ENCODE measurements around the gene ZBTB37.
A peak's percentile ranks its signal among the peaks of the same experiment; 100 is the strongest.
"Not testable (repeated sequence)": the region's sequence is repeated elsewhere in the genome, so short reads cannot be mapped to it uniquely, and the experiment has no call there.

Gene ZBTB37

GRCh38 chr1:173868266-173869020 lies at the start of gene ZBTB37:
TSS of gene ZBTB37 (plus strand) at chr1:173868380. CDS start at chr1:173870226, 1,846 bp downstream.
- DNase-seq: peak; percentile 91

GRCh38 chr1:173818459-173818858 lies 49.7 kb upstream of the ZBTB37 start:
- DNase-seq: no peak

GRCh38 chr1:173821680-173822079 lies 46.5 kb upstream of the ZBTB37 start:
- no peak for DNase-seq

GRCh38 chr1:173823781-173824314 lies 44.3 kb upstream of the ZBTB37 start:
- no peak for DNase-seq

- DNase-seq: peak; percentile 91
These were observed 43.7 kb upstream of the ZBTB37 start, which contains the start of the genes CENPL and DARS2 for GRCh38 chr1:173824315-173825081. TSS of gene CENPL (minus strand) at chr1:173824883. CDS start at chr1:173811299, 13,584 bp downstream. TSS of gene DARS2 (plus strand) at chr1:173824673. CDS start at chr1:173825230, 557 bp downstream.

GRCh38 chr1:173827611-173828010 lies 40.6 kb upstream of the ZBTB37 start:
- no peak for DNase-seq

- DNase-seq: no peak
These were observed 35.4 kb upstream of the ZBTB37 start for GRCh38 chr1:173832748-173833147.

- DNase-seq: no peak
These were observed 16.1 kb upstream of the ZBTB37 start for GRCh38 chr1:173852105-173852504.

- DNase-seq: no peak
These were observed 15.1 kb upstream of the ZBTB37 start for GRCh38 chr1:173853074-173853473.

- no peak for DNase-seq
These were observed 12.2 kb upstream of the ZBTB37 start for GRCh38 chr1:173856014-173856413.

- no peak for DNase-seq
These were observed 11.3 kb upstream of the ZBTB37 start for GRCh38 chr1:173856903-173857302.

- no peak for DNase-seq
These were observed 10.7 kb upstream of the ZBTB37 start for GRCh38 chr1:173857363-173857917.

- DNase-seq: not testable (repeated sequence)
These were observed 8.6 kb upstream of the ZBTB37 start for GRCh38 chr1:173859547-173859946.

GRCh38 chr1:173860065-173860464 lies 8.1 kb upstream of the ZBTB37 start:
- DNase-seq: no peak

GRCh38 chr1:173861731-173862145 lies 6.4 kb upstream of the ZBTB37 start:
- DNase-seq: no peak

GRCh38 chr1:173862146-173862768 lies 5.9 kb upstream of the ZBTB37 start:
- not testable (repeated sequence) for DNase-seq

GRCh38 chr1:173862769-173863223 lies 5.4 kb upstream of the ZBTB37 start:
- no peak for DNase-seq

GRCh38 chr1:173863224-173864161 lies 4.7 kb upstream of the ZBTB37 start:
- DNase-seq: no peak

GRCh38 chr1:173864179-173864867 lies 3.9 kb upstream of the ZBTB37 start:
- no peak for DNase-seq

- DNase-seq: no peak
These were observed 2.6 kb upstream of the ZBTB37 start for GRCh38 chr1:173865468-173866164.
